HCT116 (cell line): Measurements from ENCODE around the gene EXOSC10.

Experiments used
- EGR1 ChIP-seq: IDR thresholded peaks from 2 replicates; pipeline ENCODE4 v1.6.1; 2012; ENCODE audit warnings: low read depth
- EZH2 ChIP-seq: fragments of 200-600 bp; sonication (generic); IDR thresholded peaks from 2 replicates; pipeline ENCODE4 v1.6.1; 2017; ENCODE audit warnings: antibody characterized with exemption, mixed run types
- POLR2A ChIP-seq: IDR thresholded peaks from 2 replicates; pipeline ENCODE4 v1.7.0; 2011; ENCODE audit warnings: borderline replicate concordance; ENCODE audit not compliant: insufficient read depth, insufficient read length; ENCODE audit errors: extremely low read depth
- RAD21 ChIP-seq: IDR thresholded peaks from 2 replicates; pipeline ENCODE4 v1.6.1; 2012; ENCODE audit warnings: low read depth, mild to moderate bottlenecking
- SRF ChIP-seq: IDR thresholded peaks from 2 replicates; pipeline ENCODE4 v1.6.1; 2012; ENCODE audit warnings: low read depth
- TF ChIP-seq, protein P1 (sequence below), 3 experiments: fragments of 200-600 bp in 1 of 3; sonication (generic) in 1 of 3; IDR thresholded peaks in 2 of 3; conservative IDR thresholded peaks in 1 of 3; 2 replicates each; pipeline ENCODE4 v1.5.1; 2012 to 2017; ENCODE audit warnings: low read depth in 2 of 3, low read length in 2 of 3, antibody characterized with exemption in 1 of 3, borderline replicate concordance in 1 of 3, control low read depth in 1 of 3, mild to moderate bottlenecking in 1 of 3, mixed read lengths in 1 of 3, mixed run types in 1 of 3, moderate library complexity in 1 of 3; ENCODE audit not compliant: insufficient read depth in 1 of 3
- TF ChIP-seq, protein P2 (sequence below): IDR thresholded peaks from 2 replicates; pipeline ENCODE4 v1.6.1; 2011; ENCODE audit warnings: mild to moderate bottlenecking, low read length, moderate library complexity; ENCODE audit not compliant: insufficient replicate concordance; ENCODE audit errors: extremely low read depth

DNA sequence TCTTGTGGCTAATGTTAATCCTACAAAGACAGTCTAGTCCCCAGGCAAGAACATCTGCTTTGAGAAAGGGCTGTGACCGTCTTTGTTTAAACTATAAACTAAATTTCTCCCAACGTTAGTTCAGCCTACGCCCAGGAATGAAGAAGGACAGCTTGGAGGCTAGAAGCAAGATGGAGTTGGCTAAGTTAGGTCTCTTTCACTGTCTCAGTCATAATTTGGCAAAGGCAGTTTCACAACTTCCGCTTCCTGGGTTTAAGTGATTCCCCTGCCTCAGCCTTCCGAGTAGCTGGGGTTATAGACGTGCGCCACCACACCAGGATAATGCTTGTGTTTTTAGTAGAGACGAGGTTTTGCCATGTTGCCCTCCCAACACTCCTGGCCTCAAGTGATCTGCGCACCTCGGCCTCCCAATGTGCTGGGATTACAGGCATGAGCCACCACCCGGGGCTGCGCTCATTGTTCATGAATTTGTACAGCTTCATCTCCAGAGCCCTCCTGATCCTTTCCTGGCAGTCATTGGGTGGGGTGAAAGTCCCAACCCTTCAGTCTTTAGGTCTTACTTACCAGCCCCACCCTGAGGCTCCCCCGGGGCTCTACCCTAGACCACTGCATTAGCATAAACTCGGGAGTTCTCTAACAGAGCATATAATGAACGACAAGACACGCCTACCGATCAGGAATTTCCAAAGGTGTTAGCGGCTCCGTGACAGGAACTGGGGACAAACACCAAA, 47.7 kb downstream of the EXOSC10 start:
- TF ChIP-seq, protein P1, sequence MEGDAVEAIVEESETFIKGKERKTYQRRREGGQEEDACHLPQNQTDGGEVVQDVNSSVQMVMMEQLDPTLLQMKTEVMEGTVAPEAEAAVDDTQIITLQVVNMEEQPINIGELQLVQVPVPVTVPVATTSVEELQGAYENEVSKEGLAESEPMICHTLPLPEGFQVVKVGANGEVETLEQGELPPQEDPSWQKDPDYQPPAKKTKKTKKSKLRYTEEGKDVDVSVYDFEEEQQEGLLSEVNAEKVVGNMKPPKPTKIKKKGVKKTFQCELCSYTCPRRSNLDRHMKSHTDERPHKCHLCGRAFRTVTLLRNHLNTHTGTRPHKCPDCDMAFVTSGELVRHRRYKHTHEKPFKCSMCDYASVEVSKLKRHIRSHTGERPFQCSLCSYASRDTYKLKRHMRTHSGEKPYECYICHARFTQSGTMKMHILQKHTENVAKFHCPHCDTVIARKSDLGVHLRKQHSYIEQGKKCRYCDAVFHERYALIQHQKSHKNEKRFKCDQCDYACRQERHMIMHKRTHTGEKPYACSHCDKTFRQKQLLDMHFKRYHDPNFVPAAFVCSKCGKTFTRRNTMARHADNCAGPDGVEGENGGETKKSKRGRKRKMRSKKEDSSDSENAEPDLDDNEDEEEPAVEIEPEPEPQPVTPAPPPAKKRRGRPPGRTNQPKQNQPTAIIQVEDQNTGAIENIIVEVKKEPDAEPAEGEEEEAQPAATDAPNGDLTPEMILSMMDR (IDR thresholded peaks at IDR 0.05 in 2 of 3, conservative IDR thresholded peaks at IDR 0.05 in 1 of 3; ENCODE audit: borderline replicate concordance in 1 of 3, insufficient read depth in 1 of 3, low read depth in 2 of 3, low read length in 2 of 3) = no peak
- TF ChIP-seq POLR2A (no peak), EGR1 (no peak), SRF (no peak), EZH2 (no peak), RAD21 (no peak)
- TF ChIP-seq, protein P2, sequence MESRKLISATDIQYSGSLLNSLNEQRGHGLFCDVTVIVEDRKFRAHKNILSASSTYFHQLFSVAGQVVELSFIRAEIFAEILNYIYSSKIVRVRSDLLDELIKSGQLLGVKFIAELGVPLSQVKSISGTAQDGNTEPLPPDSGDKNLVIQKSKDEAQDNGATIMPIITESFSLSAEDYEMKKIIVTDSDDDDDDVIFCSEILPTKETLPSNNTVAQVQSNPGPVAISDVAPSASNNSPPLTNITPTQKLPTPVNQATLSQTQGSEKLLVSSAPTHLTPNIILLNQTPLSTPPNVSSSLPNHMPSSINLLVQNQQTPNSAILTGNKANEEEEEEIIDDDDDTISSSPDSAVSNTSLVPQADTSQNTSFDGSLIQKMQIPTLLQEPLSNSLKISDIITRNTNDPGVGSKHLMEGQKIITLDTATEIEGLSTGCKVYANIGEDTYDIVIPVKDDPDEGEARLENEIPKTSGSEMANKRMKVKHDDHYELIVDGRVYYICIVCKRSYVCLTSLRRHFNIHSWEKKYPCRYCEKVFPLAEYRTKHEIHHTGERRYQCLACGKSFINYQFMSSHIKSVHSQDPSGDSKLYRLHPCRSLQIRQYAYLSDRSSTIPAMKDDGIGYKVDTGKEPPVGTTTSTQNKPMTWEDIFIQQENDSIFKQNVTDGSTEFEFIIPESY = no peak
